NCI-H2227 (cell line): ENCODE measurements around the gene MED25.

ENCODE experiments used
- DNase-seq: peaks from one replicate; lab custom pipeline; 2025; ENCODE audit not compliant: unreplicated experiment; lab: John Stamatoyannopoulos, UW

MED25 gene

GRCh38 chr19:49840321-49840720 is 22.2 kb downstream of the MED25 start:
- DNase-seq: no peak

DNA sequence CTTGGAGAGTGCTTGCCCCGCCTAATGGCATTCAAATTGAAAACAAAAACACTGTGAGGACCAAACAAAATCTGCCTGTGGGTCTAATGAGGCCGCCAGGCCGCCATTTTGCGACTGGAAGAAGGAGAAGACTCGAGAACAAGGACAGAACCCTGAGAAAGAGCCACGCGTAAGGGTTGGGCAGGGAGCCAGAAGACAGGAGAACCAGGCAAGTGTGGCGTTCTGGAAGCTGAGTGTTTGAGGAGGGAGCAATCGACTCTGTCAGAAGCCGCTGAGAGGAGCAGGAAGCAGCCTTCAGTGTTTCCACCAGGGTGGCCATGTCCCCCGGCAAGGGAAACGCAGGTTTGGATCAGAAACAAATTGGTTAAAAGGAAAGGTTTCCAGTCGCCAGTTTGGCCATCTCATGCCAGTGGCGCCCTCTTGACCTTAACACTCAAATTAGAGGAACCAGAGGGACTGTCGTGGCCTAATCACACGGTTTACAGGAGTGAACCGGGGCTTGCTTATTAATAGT is 22.7 kb downstream of the MED25 start:
- no peak for DNase-seq

DNA sequence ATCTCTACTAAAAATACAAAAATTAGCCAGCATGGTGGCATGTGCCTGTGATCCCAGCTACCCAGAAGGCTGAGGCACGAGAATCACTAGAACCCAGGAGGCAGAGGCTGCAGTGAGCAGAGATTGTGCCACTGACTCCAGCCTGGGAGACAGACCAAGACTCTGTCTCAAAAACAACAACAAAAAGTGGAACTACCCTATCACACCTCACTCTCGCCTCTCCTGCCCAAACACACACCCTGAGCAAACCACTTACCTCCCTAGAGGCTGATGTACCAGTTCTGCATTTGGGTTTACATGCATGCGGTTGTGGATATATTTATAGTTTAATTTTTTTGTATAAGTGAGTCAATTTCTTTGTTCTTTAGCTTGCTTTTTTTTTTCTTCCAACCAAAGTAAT is 25.2 kb downstream of the MED25 start:
- DNase-seq: no peak

GRCh38 chr19:49844138-49845095 is 26.3 kb downstream of the MED25 start:
- DNase-seq: no peak

DNA sequence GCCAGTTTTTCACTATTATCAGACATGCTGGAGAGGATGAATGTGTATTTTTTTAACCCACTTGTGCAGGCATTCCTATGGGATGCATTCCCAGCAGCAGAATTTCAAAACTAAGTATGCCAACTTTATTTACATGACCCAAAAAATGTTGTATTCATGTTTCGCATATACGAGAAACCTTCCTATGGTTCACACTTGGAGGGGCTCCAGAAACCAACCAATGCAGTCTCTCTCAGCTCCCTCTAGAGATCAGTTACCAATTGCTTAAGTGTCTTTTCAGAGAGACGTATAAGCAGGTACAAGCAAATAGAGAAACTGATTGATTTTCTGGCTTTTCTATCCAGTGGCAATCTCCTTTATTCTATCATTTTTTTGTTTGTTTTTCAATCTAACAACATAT is 27.3 kb downstream of the MED25 start:
- no peak for DNase-seq

- DNase-seq: no peak
Measured at GRCh38 chr19:49846408-49846807, 28.3 kb downstream of the MED25 start.

- no peak for DNase-seq
Measured at GRCh38 chr19:49847731-49848696, 29.9 kb downstream of the MED25 start.

DNA sequence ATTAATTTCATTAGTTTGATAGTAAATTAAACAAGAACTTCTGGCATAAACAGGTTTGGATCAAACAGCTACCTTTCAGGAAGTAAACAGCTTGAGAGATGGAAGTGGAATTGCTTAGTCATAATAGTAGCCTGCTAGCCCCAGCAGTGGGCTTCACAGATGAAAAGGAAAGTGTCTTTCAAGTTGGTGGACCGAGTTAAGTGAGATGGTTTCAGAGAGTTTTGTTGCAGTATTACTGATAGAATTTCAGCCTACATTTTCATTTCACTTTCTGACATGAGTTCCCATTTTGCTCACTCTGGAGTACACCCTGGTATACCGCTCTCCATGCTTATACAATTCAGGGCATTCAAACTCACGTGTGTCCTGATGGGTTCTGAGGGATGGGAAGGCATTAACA is 30.8 kb downstream of the MED25 start:
- no peak for DNase-seq

- no peak for DNase-seq
Measured at GRCh38 chr19:49849433-49850220, 31.5 kb downstream of the MED25 start.

GRCh38 chr19:49850221-49850486 is 32.1 kb downstream of the MED25 start:
- DNase-seq: no peak

GRCh38 chr19:49850487-49851342 is 32.6 kb downstream of the MED25 start, which contains the start of gene PTOV1:
TSS of gene PTOV1 (plus strand) at chr19:49851159.
- DNase-seq: peak; percentile 92

- DNase-seq: peak; percentile 49
Measured at GRCh38 chr19:49851456-49852259, 33.6 kb downstream of the MED25 start.

DNA sequence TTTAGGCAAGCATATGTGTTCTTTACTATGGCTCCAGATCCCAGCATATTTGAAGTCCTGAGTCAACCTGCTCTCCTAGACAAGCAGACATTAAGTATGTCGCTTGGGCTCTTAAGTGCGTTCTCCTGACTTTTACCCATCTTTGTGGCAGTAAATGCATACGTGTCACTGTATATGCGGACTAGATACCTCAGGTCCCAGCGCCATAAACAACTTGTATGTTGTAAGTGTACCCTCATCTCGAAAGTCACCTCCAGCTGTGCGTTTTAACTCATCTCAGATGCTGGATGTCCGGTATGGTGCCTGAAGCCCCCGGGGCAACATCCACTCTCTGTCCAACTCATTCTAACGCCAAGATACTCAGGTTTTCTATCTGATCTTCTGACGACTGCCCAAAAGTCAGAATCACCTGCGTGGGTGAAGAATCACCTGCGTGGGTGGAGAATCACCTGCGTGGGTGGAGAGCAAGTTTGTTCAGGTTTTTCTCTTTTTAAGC is 34.6 kb downstream of the MED25 start:
- DNase-seq: no peak

DNA sequence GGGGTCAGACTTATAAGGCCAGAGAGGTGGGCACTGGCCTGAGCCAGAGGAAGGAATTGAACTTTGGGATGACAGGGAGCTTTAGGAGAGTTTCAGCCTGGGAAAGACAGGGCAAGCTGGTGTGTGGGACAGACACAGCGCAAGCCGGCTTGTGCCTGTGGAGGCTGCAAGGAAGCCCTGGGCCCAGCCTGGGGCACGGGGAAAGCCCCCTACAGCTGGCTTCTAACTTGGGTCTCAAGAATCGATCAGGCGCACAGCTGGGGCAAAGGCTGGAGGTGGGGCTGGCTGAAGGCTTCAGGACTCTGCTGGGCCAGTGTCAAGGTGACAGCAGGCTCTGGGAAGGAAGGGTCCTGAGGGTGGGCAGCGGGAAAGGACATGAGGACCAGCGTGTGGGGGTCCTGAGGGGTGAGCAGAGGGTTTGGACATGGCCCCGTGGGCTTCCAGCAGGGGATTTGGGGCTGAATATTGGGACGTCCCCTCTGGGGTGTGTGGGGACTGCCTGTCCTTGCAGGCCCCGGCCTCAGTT is 35.8 kb downstream of the MED25 start:
- no peak for DNase-seq

- no peak for DNase-seq
Measured at GRCh38 chr19:49854378-49855263, 36.5 kb downstream of the MED25 start.

- DNase-seq: no peak
Measured at GRCh38 chr19:49855277-49855675, 37.2 kb downstream of the MED25 start.

DNA sequence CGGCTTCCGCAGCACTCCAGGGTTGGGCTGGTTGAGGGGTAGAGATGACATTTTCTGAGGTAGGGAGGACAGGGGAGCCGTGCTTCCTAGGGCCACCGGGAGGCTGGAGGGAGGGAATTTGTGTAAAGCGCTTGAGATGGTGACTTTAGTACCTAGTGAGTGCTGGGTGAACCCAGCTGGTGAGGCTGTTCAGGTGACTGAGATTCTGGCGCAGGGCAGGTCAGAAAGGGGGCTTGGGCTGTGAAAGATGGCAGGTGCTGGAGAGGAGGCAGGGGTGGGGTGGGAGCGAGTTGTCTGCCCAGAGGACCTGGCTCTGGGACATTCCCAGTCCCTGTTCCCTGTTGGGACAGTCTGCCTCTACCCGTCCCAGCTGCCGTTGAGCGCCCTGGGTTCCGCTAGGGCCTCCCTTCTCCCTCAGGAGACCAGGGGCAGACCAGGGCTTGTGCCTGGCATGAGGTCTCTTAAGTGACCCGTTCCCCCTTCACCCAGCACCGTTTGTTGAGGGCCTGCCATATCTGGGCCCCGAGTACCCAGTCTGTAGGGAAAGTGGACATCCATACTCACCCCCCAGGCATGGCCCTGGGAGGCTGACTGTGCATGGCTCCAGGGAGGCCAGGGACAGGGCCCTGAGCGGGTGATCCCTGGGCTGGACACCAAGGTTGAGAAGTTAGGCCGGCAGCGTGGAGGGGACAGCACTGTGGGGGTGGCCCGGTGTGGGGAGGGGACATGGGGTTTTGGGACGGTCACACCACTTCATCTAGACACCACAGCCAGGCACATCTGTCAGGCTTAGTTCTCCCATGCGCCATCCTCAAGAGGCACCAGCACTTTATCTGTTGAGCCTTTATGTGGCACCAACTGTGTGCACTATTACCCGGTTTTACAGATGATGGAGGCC is 37.8 kb downstream of the MED25 start:
- no peak for DNase-seq
